ENCODE measurements around the gene GPX6. TPM values are rescaled to one million over a fixed set of nuclear protein-coding genes. Genes with fewer than 3 reads are reported as not detected.

Gene GPX6
- not detected for total RNA-seq

- DNase-seq (ENCODE audit: low spot score in 2 of 2) = no peak
- no peak within 1 kb of the TSS for H3K4me3 ChIP-seq (ENCODE audit: low read depth, poor library complexity, severe bottlenecking)
- 41 to 48% methylated on average over 4 of the region's 4 CpGs for WGBS, 2 donors
- intact Hi-C loops (cut with DNase I; ENCODE audit: low total_unique reads) = no loop called here
- TF ChIP-seq CTCF (IDR thresholded peaks at IDR 0.05) (no peak), POLR2A (IDR thresholded peaks at IDR 0.05) (no peak)
Measured at GRCh38 chr6:28515676-28516075, at the start of gene GPX6. Gene GPX6, minus strand, starts transcription at chr6:28515793. Its CDS starts 50 bp downstream, at chr6:28515743.

- H3K4me3 ChIP-seq (ENCODE audit: low read depth, poor library complexity, severe bottlenecking) = no peak overlapping the region
- intact Hi-C loops (cut with DNase I; ENCODE audit: low total_unique reads) = no loop called here
- TF ChIP-seq CTCF (IDR thresholded peaks at IDR 0.05) (no peak), POLR2A (IDR thresholded peaks at IDR 0.05) (no peak)
- DNase-seq (ENCODE audit: low spot score in 2 of 2) = no peak
- WGBS, 2 donors = 43 to 50% methylated on average over 3 of the region's 3 CpGs
Measured at GRCh38 chr6:28563430-28564095, 48.0 kb upstream of the GPX6 start.

- DNase-seq (ENCODE audit: low spot score in 2 of 2) = no peak
- no peak overlapping the region for H3K4me3 ChIP-seq (ENCODE audit: low read depth, poor library complexity, severe bottlenecking)
- 63 to 64% methylated on average over 3 of the region's 3 CpGs for WGBS, 2 donors
- intact Hi-C loops (cut with DNase I; ENCODE audit: low total_unique reads) = no loop called here
- TF ChIP-seq CTCF (IDR thresholded peaks at IDR 0.05) (no peak), POLR2A (IDR thresholded peaks at IDR 0.05) (no peak)
Measured at GRCh38 chr6:28558629-28559028, 43.0 kb upstream of the GPX6 start.

- no peak for DNase-seq (ENCODE audit: low spot score in 2 of 2)
- intact Hi-C loops (cut with DNase I; ENCODE audit: low total_unique reads) = no loop called here
- H3K4me3 ChIP-seq (ENCODE audit: low read depth, poor library complexity, severe bottlenecking) = no peak overlapping the region
- TF ChIP-seq CTCF (IDR thresholded peaks at IDR 0.05) (no peak), POLR2A (IDR thresholded peaks at IDR 0.05) (no peak)
- 51 to 57% methylated on average over 2 of the region's 2 CpGs for WGBS, 2 donors
Measured at GRCh38 chr6:28555136-28555535, 39.5 kb upstream of the GPX6 start.

GRCh38 chr6:28553986-28554881 lies 38.6 kb upstream of the GPX6 start:
- no peak for DNase-seq (ENCODE audit: low spot score in 2 of 2)
- intact Hi-C loops (cut with DNase I; ENCODE audit: low total_unique reads) = no loop called here
- 18 to 20% methylated on average over 25 of the region's 25 CpGs for WGBS, 2 donors
- TF ChIP-seq POLR2A (IDR thresholded peaks at IDR 0.05) = no peak
- no peak for TF ChIP-seq CTCF (IDR thresholded peaks at IDR 0.05)
- H3K4me3 ChIP-seq (ENCODE audit: low read depth, poor library complexity, severe bottlenecking) = no peak overlapping the region
